ENCODE results near the gene GIT1.

Gene GIT1

GRCh38 chr17:29584452-29585079 lies 4.9 kb downstream of the GIT1 start:
- Histone ChIP-seq H3K27me3 (ENCODE audit: low read length) (no peaks in the 10 kb centered on the region), H2AFZ (ENCODE audit: low read depth, low read length, severe bottlenecking) (no peak overlapping the region), H3K27ac (ENCODE audit: low read depth, low read length) (peak overlapping the region; percentile 22; the same call in 1 of the 2 replicates), H3K4me2 (ENCODE audit: low read depth, low read length, poor library complexity, severe bottlenecking) (peak overlapping the region; percentile 40), H4K20me1 (ENCODE audit: low read depth, low read length) (no peaks in the 10 kb centered on the region), H3K9me3 (ENCODE audit: insufficient read depth, low read length) (no peaks in the 10 kb centered on the region), H3F3A (ENCODE audit: insufficient read depth) (no peaks in the 10 kb centered on the region), H3K9ac (ENCODE audit: low read length) (peak overlapping the region; percentile 34), H3K36me3 (ENCODE audit: low read length) (no peaks in the 10 kb centered on the region), H3K9me2 (replicated peaks; ENCODE audit: insufficient read depth, low read length) (no peaks in the 10 kb centered on the region), H3K4me3 (ENCODE audit: insufficient read depth, low read length, poor library complexity, severe bottlenecking) (no peak overlapping the region), H3K79me2 (ENCODE audit: insufficient read depth, low read length) (peaks cover 57% of the 10 kb centered on the region)
- TF ChIP-seq CTCF (IDR thresholded peaks at IDR 0.05; ENCODE audit: insufficient read depth, low read length, poor library complexity, severe bottlenecking) (no peak), EZH2phosphoT487 (conservative IDR thresholded peaks at IDR 0.05; ENCODE audit: low read length) (no peak)

- no peaks in the 10 kb centered on the region for H4K20me1 ChIP-seq (ENCODE audit: low read depth, low read length)
- no peak overlapping the region for H2AFZ ChIP-seq (ENCODE audit: low read depth, low read length, severe bottlenecking)
- H3K36me3 ChIP-seq (ENCODE audit: low read length), result no peaks in the 10 kb centered on the region
- peaks cover 53% of the 10 kb centered on the region for H3K79me2 ChIP-seq (ENCODE audit: insufficient read depth, low read length)
- no peak overlapping the region for H3K4me2 ChIP-seq (ENCODE audit: low read depth, low read length, poor library complexity, severe bottlenecking)
- no peak overlapping the region for H3K27ac ChIP-seq (ENCODE audit: low read depth, low read length)
- TF ChIP-seq CTCF (IDR thresholded peaks at IDR 0.05; ENCODE audit: insufficient read depth, low read length, poor library complexity, severe bottlenecking) (no peak), EZH2phosphoT487 (conservative IDR thresholded peaks at IDR 0.05; ENCODE audit: low read length) (no peak)
- no peaks in the 10 kb centered on the region for H3K27me3 ChIP-seq (ENCODE audit: low read length)
- H3K9me2 ChIP-seq (replicated peaks; ENCODE audit: insufficient read depth, low read length), result no peaks in the 10 kb centered on the region
- H3F3A ChIP-seq (ENCODE audit: insufficient read depth), result no peaks in the 10 kb centered on the region
- no peak overlapping the region for H3K4me3 ChIP-seq (ENCODE audit: insufficient read depth, low read length, poor library complexity, severe bottlenecking)
- H3K9me3 ChIP-seq (ENCODE audit: insufficient read depth, low read length), result no peaks in the 10 kb centered on the region
- H3K9ac ChIP-seq (ENCODE audit: low read length), result no peak overlapping the region
Observed at GRCh38 chr17:29583324-29584248, 5.9 kb downstream of the GIT1 start.

- H3K79me2 ChIP-seq (ENCODE audit: insufficient read depth, low read length), result peaks cover 45% of the 10 kb centered on the region
- H3K9ac ChIP-seq (ENCODE audit: low read length), result no peak overlapping the region
- H3K9me3 ChIP-seq (ENCODE audit: insufficient read depth, low read length), result no peaks in the 10 kb centered on the region
- H4K20me1 ChIP-seq (ENCODE audit: low read depth, low read length), result no peaks in the 10 kb centered on the region
- H3K27me3 ChIP-seq (ENCODE audit: low read length), result no peaks in the 10 kb centered on the region
- no peak for TF ChIP-seq EZH2phosphoT487 (conservative IDR thresholded peaks at IDR 0.05; ENCODE audit: low read length)
- TF ChIP-seq CTCF (IDR thresholded peaks at IDR 0.05; ENCODE audit: insufficient read depth, low read length, poor library complexity, severe bottlenecking), result no peak
- H3K27ac ChIP-seq (ENCODE audit: low read depth, low read length), result no peak overlapping the region
- H3K9me2 ChIP-seq (replicated peaks; ENCODE audit: insufficient read depth, low read length), result no peaks in the 10 kb centered on the region
- no peak overlapping the region for H3K4me2 ChIP-seq (ENCODE audit: low read depth, low read length, poor library complexity, severe bottlenecking)
- H3K4me3 ChIP-seq (ENCODE audit: insufficient read depth, low read length, poor library complexity, severe bottlenecking), result no peak overlapping the region
- no peak overlapping the region for H2AFZ ChIP-seq (ENCODE audit: low read depth, low read length, severe bottlenecking)
- H3F3A ChIP-seq (ENCODE audit: insufficient read depth), result no peaks in the 10 kb centered on the region
- H3K36me3 ChIP-seq (ENCODE audit: low read length), result no peaks in the 10 kb centered on the region
Observed at GRCh38 chr17:29582772-29583171, 6.7 kb downstream of the GIT1 start.
